GM19043 (cell line): ENCODE measurements around the gene BCL2L14.

Experiments
- ATAC-seq: cut with Tn5 transposase; IDR thresholded peaks from one replicate; pipeline ENCODE4 v1.9.1; 2021; ENCODE audit warnings: low read depth; ENCODE audit not compliant: unreplicated experiment

The BCL2L14 gene, protein sequence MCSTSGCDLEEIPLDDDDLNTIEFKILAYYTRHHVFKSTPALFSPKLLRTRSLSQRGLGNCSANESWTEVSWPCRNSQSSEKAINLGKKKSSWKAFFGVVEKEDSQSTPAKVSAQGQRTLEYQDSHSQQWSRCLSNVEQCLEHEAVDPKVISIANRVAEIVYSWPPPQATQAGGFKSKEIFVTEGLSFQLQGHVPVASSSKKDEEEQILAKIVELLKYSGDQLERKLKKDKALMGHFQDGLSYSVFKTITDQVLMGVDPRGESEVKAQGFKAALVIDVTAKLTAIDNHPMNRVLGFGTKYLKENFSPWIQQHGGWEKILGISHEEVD

DNA sequence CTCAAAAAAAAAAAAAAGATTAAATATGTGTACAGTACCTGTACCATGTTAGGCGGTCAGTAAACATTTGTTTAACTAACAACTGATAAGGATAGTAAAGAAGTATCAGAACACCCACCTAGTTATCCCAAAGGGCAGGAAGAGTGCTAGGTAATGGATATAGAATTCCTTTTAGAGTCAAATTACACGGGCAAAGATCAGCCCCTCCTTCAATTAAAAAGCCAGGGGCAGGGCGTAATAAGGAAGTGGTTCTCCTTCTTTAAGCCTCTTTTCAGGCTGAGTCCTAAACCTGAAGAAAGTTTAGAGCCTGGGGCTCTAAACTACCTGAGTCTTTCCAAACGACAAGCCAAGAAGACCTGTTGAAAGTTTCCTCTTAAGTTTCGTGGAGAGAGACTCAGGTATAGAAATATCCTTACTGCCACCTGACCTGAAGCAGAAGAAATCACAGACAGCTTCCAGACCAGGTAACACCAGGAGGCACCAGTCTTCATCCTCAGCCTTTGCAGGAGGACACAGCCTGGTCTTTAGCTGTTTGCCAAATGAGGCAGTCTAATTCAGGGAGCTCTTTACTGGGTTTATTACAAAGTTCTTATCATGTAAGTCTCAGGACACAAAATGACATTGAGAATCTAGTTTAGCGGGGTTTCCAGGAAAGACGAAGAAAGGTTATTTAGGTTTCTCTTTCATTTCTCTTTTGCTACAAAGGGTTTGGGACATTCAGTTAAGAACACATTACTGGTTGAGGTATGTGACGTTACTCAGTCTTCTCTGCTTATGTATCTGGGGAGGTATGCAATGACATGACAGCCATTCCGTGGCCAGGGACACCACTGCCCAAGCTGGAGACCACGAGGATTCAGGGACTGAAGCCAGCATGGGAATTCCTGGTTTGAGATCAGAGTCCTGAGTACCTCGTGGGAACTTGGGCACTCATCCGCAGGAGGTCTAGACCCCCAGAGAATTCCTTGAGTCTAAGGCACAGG lies at the start of gene BCL2L14:
BCL2L14 (plus strand) TSS at position 266 of the 983 bp plus-strand sequence. CDS start 8,367 bp downstream, outside the sequence.
- peak; percentile 47 for ATAC-seq

GRCh38 chr12:12022306-12022936 lies 48.3 kb upstream of the BCL2L14 start:
- ATAC-seq, result no peak

GRCh38 chr12:12023456-12023855 lies 47.3 kb upstream of the BCL2L14 start:
- ATAC-seq, result no peak

DNA sequence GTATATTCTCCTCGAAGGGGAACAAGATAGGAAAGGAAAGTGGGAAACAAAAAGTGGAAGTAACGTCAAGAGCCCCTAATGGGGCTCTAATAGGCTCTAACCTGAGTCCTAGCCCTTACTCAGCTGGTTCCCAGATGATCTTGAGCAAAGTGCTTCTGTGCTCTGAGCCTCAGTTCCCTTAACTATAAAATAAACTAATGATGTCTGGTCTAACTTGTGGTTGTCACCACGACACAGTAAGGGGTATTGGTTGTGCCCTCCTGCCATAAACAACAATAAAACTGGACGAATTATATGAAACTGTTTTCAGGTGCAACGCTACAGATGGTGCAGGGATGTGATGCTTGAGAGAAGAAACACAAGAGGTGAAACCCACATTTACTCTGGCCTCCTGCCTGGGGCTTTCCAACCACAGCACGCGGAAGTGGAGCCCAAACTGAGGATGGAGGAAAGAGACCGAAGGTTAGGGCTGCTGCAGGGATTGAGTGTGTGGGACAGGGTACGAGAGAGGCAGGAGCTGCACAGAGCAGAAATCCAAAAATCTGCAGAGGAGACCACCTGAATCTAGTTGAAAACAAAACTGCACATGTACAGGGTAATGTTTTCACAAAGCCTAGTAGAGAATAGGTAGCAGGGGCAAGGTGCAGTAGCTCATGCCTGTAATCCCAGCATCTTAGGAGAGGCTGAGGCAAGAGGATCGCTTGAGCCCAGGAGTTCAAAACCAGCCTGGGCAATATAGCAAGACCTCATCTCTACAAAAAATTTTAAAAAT lies 45.6 kb upstream of the BCL2L14 start:
- peak; percentile 82 for ATAC-seq

DNA sequence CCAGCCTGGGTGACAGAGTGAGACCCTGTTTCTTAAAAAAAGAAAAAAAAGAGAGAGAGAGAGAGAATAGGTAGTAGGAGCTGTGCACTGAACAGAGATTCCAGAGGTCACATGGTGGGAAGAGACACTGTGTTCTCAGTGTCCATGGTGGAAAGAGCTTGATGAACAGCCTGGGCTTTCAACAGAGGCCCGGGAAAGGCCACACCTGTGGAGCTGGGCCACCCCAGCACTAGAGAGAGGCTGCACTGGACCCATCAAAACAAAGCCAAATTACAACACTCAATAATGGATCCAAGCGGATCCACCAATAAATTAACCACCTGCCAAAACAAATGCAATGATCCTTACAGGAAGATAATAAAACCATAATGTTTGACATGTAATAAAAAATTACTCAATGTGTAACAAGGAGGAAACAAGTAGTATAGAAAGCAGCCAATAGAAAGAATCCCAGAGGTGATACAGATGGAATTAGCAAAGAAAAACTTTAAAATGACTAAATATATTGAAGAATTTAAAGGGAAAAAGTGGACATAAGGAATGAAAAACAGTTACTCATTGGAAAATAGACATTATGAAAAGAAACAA lies 44.8 kb upstream of the BCL2L14 start:
- no peak for ATAC-seq

GRCh38 chr12:12028668-12029402 lies 41.9 kb upstream of the BCL2L14 start:
- ATAC-seq, result no peak

- no peak for ATAC-seq
Observed at GRCh38 chr12:12029653-12030052, 41.1 kb upstream of the BCL2L14 start.

GRCh38 chr12:12032260-12032791 lies 38.4 kb upstream of the BCL2L14 start:
- ATAC-seq, result no peak

- no peak for ATAC-seq
Observed at GRCh38 chr12:12032851-12033797, 37.6 kb upstream of the BCL2L14 start.

GRCh38 chr12:12033824-12034223 lies 36.9 kb upstream of the BCL2L14 start:
- no peak for ATAC-seq

DNA sequence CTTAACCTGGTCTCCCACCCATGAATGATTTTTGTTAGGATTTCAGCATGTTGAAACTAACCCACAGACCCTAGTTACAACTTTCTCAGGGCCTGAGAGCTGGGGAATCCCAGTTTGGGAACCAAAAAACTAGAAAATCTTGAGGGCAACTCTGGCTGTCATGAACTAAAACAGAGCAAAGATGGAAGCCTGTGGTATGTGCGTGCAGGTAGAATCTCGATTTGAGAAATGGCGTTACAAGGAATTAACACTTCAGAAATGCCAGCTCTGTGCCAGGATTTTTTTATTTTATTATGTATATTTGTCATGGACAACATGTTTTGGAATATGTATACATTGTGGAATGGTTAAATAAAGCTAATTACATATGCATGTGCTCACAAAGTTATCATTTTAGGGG lies 36.4 kb upstream of the BCL2L14 start:
- ATAC-seq, result no peak

GRCh38 chr12:12035229-12035628 lies 35.5 kb upstream of the BCL2L14 start:
- ATAC-seq, result no peak

DNA sequence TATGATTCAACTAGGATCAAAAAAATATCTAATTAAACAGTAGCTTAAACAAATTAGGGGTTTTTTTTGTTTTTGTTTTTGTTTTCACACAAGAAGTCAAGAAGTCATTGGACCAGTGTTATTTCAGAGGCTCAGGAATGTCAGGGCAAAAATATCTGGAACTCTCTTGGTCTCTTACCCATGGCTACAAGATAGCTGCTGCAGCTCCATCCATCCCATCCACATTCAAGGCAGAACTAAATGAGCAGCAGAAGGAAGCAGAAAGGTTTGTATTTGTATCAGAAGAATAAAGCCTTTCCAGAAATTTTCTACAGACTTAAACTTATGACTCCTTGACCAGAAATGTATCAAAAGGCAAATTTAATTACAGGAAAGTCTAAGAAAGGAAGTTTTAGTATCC lies 33.8 kb upstream of the BCL2L14 start:
- ATAC-seq, result no peak

- no peak for ATAC-seq
Observed at GRCh38 chr12:12039897-12040296, 30.8 kb upstream of the BCL2L14 start.

GRCh38 chr12:12046401-12046800 lies 24.3 kb upstream of the BCL2L14 start:
- no peak for ATAC-seq

DNA sequence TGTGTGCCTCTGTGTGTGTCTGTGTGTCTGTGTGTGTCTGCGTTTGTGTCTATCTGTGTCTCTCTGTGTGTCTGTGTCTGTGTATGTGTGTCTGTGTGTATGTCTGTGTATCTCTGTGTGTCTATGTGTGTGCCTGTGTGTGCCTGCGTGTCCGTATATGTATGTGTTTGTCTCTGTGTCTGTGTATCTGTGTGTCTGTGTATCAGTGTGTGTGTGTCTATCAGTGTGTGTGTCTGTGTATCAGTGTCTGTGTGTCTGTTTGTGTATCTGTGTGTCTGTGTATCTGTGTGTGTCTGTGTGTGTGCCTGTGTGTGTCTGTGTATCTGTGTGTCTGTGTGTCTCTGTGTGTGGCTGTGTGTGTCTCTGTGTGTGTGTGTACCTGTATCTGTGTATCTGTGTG lies 23.1 kb upstream of the BCL2L14 start:
- no peak for ATAC-seq

GRCh38 chr12:12048266-12048665 lies 22.5 kb upstream of the BCL2L14 start:
- ATAC-seq, result no peak

GRCh38 chr12:12048714-12049113 lies 22.0 kb upstream of the BCL2L14 start:
- no peak for ATAC-seq
